ENCODE results near the gene LRIG1.
A peak's percentile ranks its signal among the peaks of the same experiment; 100 is the strongest.

Gene LRIG1

DNA sequence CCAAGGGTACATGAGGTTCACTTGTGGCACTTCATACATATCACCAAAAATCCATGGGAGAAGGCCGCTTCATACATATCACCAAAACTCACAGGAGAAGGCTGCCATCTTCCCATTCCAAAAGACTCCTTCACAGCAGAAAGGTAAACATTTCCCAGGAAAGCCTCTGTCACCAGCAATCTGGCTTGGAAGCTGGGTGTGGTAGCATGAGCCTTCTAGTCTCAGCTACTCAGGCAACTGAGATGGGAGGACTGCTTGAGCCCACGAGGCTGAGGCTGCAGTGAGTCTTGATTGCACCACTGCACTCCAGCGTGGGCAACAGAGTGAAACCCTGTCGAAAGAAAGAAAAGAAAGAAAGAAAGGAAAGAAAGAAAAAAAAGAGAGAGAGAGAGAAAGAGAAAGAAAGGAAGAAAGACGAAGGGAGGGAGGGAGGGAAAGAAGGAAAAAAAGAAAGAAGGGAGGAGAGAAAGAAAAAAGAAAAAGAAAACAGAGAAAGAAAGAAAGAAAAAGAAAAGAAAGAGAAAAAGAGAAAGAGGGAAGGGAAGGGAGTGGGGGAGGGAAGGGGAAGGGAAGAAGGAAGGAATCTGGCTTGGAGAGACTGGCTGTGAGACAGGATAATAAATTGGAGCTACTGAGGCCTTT lies 7.2 kb downstream of the LRIG1 start:
- TF ChIP-seq, protein P1, sequence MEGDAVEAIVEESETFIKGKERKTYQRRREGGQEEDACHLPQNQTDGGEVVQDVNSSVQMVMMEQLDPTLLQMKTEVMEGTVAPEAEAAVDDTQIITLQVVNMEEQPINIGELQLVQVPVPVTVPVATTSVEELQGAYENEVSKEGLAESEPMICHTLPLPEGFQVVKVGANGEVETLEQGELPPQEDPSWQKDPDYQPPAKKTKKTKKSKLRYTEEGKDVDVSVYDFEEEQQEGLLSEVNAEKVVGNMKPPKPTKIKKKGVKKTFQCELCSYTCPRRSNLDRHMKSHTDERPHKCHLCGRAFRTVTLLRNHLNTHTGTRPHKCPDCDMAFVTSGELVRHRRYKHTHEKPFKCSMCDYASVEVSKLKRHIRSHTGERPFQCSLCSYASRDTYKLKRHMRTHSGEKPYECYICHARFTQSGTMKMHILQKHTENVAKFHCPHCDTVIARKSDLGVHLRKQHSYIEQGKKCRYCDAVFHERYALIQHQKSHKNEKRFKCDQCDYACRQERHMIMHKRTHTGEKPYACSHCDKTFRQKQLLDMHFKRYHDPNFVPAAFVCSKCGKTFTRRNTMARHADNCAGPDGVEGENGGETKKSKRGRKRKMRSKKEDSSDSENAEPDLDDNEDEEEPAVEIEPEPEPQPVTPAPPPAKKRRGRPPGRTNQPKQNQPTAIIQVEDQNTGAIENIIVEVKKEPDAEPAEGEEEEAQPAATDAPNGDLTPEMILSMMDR (IDR thresholded peaks at IDR 0.05), result no peak
- no peak for DNase-seq (ENCODE audit: low spot score)
- H3K27ac ChIP-seq, result peak overlapping the region; percentile 30 to 64
- H3K4me3 ChIP-seq, result no peak overlapping the region

DNA sequence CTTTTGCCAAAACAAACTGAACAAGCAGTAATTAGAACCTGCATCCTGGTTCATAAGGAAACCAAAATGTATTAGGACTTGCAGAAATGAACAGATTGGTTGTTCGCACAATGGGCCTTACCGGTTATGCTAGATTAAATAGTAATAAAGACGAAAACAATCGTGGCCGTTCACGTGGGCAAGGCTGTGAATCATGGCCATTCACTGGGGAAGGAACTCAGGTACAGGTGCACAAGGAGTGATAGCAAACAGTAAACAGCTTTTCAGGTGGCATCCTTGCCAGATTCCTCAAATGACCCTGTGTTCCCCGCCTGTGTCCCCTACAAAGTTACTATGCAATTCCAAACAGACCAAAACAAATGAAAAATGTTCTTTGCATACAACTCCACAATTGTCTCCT lies 8.2 kb downstream of the LRIG1 start:
- DNase-seq (ENCODE audit: low spot score), result no peak
- H3K4me3 ChIP-seq, result no peak overlapping the region
- peak overlapping the region; percentile 30 to 64 for H3K27ac ChIP-seq
- TF ChIP-seq, protein P1 (IDR thresholded peaks at IDR 0.05), result no peak

DNA sequence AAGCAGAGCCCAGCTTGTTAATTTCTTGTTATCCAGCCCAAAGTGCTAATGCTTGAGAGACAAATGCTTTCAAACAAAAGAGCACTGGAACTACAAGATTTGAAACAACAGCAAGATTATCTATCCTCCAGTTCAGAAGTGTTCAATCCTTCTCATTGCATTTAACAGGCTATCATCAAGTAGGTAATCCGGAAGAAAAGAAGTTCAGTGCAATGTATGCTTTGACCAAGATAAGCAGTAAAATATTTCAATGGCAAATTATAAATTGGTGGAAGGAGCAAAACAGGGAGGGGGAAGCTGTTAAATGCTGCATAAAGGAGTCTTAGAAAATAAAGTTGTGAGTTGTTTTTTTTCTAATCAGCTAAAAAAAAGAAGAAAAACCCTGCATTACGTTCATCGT lies 8.8 kb downstream of the LRIG1 start:
- no peak for DNase-seq (ENCODE audit: low spot score)
- TF ChIP-seq, protein P1 (IDR thresholded peaks at IDR 0.05), result no peak
- Histone ChIP-seq H3K4me3 (no peak overlapping the region), H3K27ac (peak overlapping the region in 1 of 2 donors; percentile 64)

DNA sequence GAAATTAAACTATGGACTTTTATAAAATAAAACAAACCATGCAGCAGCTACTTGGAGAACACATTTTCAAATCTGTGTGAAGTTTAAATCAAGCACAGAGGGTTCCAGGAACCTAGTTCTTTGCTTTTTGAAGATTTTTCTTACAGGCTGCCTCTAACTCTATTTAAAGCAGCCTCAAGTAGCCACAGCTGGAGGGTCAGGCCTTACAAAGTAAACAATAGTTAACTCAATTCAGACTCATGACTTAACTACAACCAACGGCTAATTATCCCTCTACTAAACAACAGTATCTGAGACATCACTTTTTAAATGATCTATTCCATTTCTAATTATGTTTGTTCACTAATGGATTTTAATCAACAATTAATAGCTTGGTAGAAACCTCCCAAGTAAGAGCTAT lies 9.8 kb downstream of the LRIG1 start:
- H3K27ac ChIP-seq, result peak overlapping the region; percentile 33 to 64
- H3K4me3 ChIP-seq, result no peak overlapping the region
- DNase-seq (ENCODE audit: low spot score), result no peak
- TF ChIP-seq, protein P1 (IDR thresholded peaks at IDR 0.05), result no peak

DNA sequence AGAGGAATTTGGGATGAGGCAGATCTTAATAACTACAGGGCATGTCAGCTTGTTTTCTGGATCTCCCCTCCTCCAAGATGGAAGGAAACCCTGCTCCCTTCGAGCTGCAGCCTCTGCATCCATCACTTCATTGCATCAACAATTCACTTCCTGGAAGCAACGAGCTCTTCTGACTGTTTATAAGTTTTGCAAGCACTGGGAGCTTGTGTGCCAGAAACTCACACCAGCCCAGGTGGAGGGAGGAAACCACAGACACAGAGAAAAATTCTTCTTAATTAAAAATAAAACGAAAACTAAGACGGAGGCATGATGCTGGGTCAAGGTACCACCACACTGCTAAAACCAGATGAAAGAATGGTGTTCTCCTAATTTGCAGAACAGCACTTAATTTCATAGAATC lies 10.6 kb downstream of the LRIG1 start:
- DNase-seq (ENCODE audit: low spot score), result no peak
- H3K27ac ChIP-seq, result peak overlapping the region; percentile 55 to 64
- TF ChIP-seq, protein P1 (IDR thresholded peaks at IDR 0.05), result no peak
- no peak overlapping the region for H3K4me3 ChIP-seq

DNA sequence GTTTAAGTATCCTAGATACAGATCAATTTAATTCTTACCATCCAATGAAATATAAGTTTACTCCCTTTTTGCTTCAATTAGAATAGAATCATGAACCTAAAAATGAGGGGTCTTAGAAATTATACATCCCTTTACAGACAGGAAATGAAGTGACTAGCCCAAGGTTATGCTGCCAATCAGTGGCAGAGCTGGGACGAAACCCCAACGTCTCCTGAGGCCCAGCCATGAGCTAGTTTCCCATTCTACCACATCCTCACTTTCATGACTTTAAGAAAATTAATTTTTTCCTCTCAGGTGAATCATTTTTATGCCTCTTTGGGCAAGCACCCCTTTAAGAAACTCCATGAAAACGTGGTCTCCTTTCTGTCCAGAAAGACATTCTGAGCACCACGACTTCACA lies 11.2 kb downstream of the LRIG1 start:
- DNase-seq (ENCODE audit: low spot score), result no peak
- peak overlapping the region; percentile 55 to 64 for H3K27ac ChIP-seq

DNA sequence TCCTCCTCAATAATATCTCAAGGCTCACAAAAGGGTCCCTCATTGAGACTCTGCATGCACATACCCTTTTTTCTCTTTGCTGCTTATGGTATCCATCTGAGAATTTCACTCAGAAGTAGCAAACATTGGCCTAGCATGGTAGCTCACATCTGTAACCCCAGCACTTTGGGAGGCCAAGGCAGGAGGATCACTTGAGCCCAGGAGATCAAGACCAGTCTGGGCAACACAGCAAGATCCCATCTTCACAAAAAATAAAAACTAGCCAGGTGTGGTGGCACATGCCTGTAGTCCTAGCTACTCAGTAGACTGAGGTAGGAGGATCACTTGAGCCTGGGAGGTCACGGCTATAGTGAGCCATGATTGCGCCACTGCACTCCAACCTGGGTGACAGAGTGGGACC lies 11.7 kb downstream of the LRIG1 start:
- TF ChIP-seq, protein P1 (IDR thresholded peaks at IDR 0.05), result no peak
- no peak overlapping the region for H3K4me3 ChIP-seq
- no peak for DNase-seq (ENCODE audit: low spot score)
- H3K27ac ChIP-seq, result peak overlapping the region; percentile 46 to 55

More for the DNA sequence above, 11.2 kb downstream of the LRIG1 start:
- no peak overlapping the region for H3K4me3 ChIP-seq
- TF ChIP-seq, protein P1 (IDR thresholded peaks at IDR 0.05), result no peak

Measured in coronary artery (tissue), 2 donors.